ENCODE results near the gene SLC16A7. TPM values are rescaled to one million over a fixed set of nuclear protein-coding genes. Genes with fewer than 3 reads are reported as not detected.

SLC16A7 gene
- total RNA-seq, 2 experiments from 2014 or later = 30.7 to 34.1 TPM

- ChIA-PET POLR2A (interaction anchor here (0.6 to 1.3 kb wide), 2 partner anchors 15 to 415 kb away, joined by 3 to 4 read pairs; no protein-coding TSS in a partner anchor), CTCF (ENCODE audit: unreplicated experiment) (no interaction called here)
- Histone ChIP-seq H3K4me2 (ENCODE audit: low read length) (no peak overlapping the region), H3K79me2 (ENCODE audit: insufficient read depth, low read depth, low read length) (peaks cover 6% of the 10 kb centered on the region; the same call in 1 of the 2 replicates), H3K4me3 (ENCODE audit: low read depth, low read length, poor library complexity, severe bottlenecking) (no peak overlapping the region), H3K36me3 (ENCODE audit: insufficient read depth, low read length) (peaks cover 37% of the 10 kb centered on the region), H3K9me2 (ENCODE audit: insufficient read depth, low read length) (no peaks in the 10 kb centered on the region), H2AFZ (ENCODE audit: low read length) (no peak overlapping the region), H4K20me1 (ENCODE audit: insufficient read depth, low read length) (no peaks in the 10 kb centered on the region), H3K27ac (ENCODE audit: low read depth, low read length, poor library complexity, severe bottlenecking) (no peak overlapping the region), H3K4me1 (ENCODE audit: insufficient read depth, low read length, poor library complexity, severe bottlenecking) (no peaks in the 10 kb centered on the region), H3K9me3 (ENCODE audit: low read length) (peaks cover 24% of the 10 kb centered on the region)
- intact Hi-C loops (cut with micrococcal nuclease; ENCODE audit: unreplicated experiment) = no loop called here
- no peak for DNase-seq (ENCODE audit: low spot score)
- BruUV-seq (replicated peaks) = no TSS peak
- TF ChIP-seq EZH2phosphoT487 (IDR thresholded peaks at IDR 0.05; ENCODE audit: borderline replicate concordance, low read depth, low read length) = no peak
Observed at GRCh38 chr12:59665701-59666100, 69.9 kb downstream of the SLC16A7 start.

GRCh38 chr12:59668674-59669073 lies 72.8 kb downstream of the SLC16A7 start:
- Histone ChIP-seq H2AFZ (ENCODE audit: low read length) (no peak overlapping the region), H3K4me2 (ENCODE audit: low read length) (no peak overlapping the region), H3K27ac (ENCODE audit: low read depth, low read length, poor library complexity, severe bottlenecking) (no peak overlapping the region), H4K20me1 (ENCODE audit: insufficient read depth, low read length) (no peaks in the 10 kb centered on the region), H3K9me2 (ENCODE audit: insufficient read depth, low read length) (no peaks in the 10 kb centered on the region), H3K36me3 (ENCODE audit: insufficient read depth, low read length) (peaks cover 37% of the 10 kb centered on the region), H3K79me2 (ENCODE audit: insufficient read depth, low read depth, low read length) (peaks cover 17% of the 10 kb centered on the region; the same call in 1 of the 2 replicates), H3K4me1 (ENCODE audit: insufficient read depth, low read length, poor library complexity, severe bottlenecking) (no peaks in the 10 kb centered on the region), H3K9me3 (ENCODE audit: low read length) (peaks cover 24% of the 10 kb centered on the region), H3K4me3 (ENCODE audit: low read depth, low read length, poor library complexity, severe bottlenecking) (no peak overlapping the region)
- DNase-seq (ENCODE audit: low spot score) = no peak
- intact Hi-C loops (cut with micrococcal nuclease; ENCODE audit: unreplicated experiment) = no loop called here
- ChIA-PET CTCF (ENCODE audit: unreplicated experiment) (no interaction called here), POLR2A (no interaction called here)
- no peak for TF ChIP-seq CTCF (conservative IDR thresholded peaks at IDR 0.05; ENCODE audit: low read length)
- TF ChIP-seq EZH2phosphoT487 (IDR thresholded peaks at IDR 0.05; ENCODE audit: borderline replicate concordance, low read depth, low read length) = no peak
- BruUV-seq (replicated peaks) = no TSS peak

GRCh38 chr12:59672273-59672672 lies 76.4 kb downstream of the SLC16A7 start:
- H3K4me2 ChIP-seq (ENCODE audit: low read length) = no peak overlapping the region
- TF ChIP-seq EZH2phosphoT487 (IDR thresholded peaks at IDR 0.05; ENCODE audit: borderline replicate concordance, low read depth, low read length) (no peak), CTCF (conservative IDR thresholded peaks at IDR 0.05; ENCODE audit: low read length) (no peak)
- intact Hi-C loops (cut with micrococcal nuclease; ENCODE audit: unreplicated experiment) = no loop called here
- no peaks in the 10 kb centered on the region for H4K20me1 ChIP-seq (ENCODE audit: insufficient read depth, low read length)
- H2AFZ ChIP-seq (ENCODE audit: low read length) = no peak overlapping the region
- no peak for DNase-seq (ENCODE audit: low spot score)
- CTCF ChIA-PET (ENCODE audit: unreplicated experiment) = no interaction called here
- peaks cover 40% of the 10 kb centered on the region for H3K36me3 ChIP-seq (ENCODE audit: insufficient read depth, low read length)
- POLR2A ChIA-PET = no interaction called here
- peaks cover 21% of the 10 kb centered on the region for H3K9me3 ChIP-seq (ENCODE audit: low read length)
- no peak overlapping the region for H3K4me3 ChIP-seq (ENCODE audit: low read depth, low read length, poor library complexity, severe bottlenecking)
- no TSS peak for BruUV-seq (replicated peaks)
- H3K9me2 ChIP-seq (ENCODE audit: insufficient read depth, low read length) = no peaks in the 10 kb centered on the region
- no peak overlapping the region for H3K27ac ChIP-seq (ENCODE audit: low read depth, low read length, poor library complexity, severe bottlenecking)
- H3K4me1 ChIP-seq (ENCODE audit: insufficient read depth, low read length, poor library complexity, severe bottlenecking) = no peaks in the 10 kb centered on the region
- peaks cover 11% of the 10 kb centered on the region; the same call in 1 of the 2 replicates for H3K79me2 ChIP-seq (ENCODE audit: insufficient read depth, low read depth, low read length)

Data from OCI-LY7 (cell line).